Right cardiac atrium (tissue), 5 donors: ENCODE results near the gene UNC5C. TPM values are rescaled to one million over a fixed set of nuclear protein-coding genes. Genes with fewer than 3 reads are reported as not detected.

Source experiments
- ATAC-seq, 2 donors: fragments of 200-7000 bp; cut with Tn5 transposase; one replicate each; pipeline versions ENCODE4 v1.8.0 to v1.9.1; 2020; ENCODE audit warnings: moderate library complexity in 2 of 2, mild to moderate bottlenecking in 1 of 2
- DNase-seq, 3 donors: peaks; one replicate each; pipeline ENCODE4 v3.0.0-alpha.2; 2020
- H3K27ac ChIP-seq: one replicate; pipeline ENCODE4 v1.5.1; 2013; ENCODE audit warnings: mild to moderate bottlenecking, low read length, control low read depth, moderate library complexity
- H3K27me3 ChIP-seq: one replicate; pipeline ENCODE4 v1.6.1; 2013; ENCODE audit not compliant: control insufficient read depth, insufficient read depth
- H3K4me1 ChIP-seq: one replicate; pipeline ENCODE4 v1.6.1; 2013; ENCODE audit warnings: low read length; ENCODE audit not compliant: control insufficient read depth, insufficient read depth
- H3K4me3 ChIP-seq: one replicate; pipeline ENCODE4 v1.5.1; 2013; ENCODE audit warnings: low read length, control low read depth
- H3K9me3 ChIP-seq: one replicate; pipeline ENCODE4 v1.6.1; 2013; ENCODE audit warnings: low read length; ENCODE audit not compliant: control insufficient read depth
- WGBS: extraction: QIAGEN DNeasy Blood & Tissue Kit; methylation state at CpG from one replicate; pipeline ENCODE4 v1.1.7; 2013; 5-methylcytosine and 5-hydroxymethylcytosine counted together
- intact Hi-C, 4 donors: fragments of 100-400 bp; cut with DNase I; formaldehyde crosslinking; loops; one replicate each; pipeline versions ENCODE4 v1.11.0 to v1.14.0; 2022 to 2023
- polyA plus RNA-seq: library from polyadenylated mRNA; stranded (reverse); fragments of 200-250 nt; gene quantifications from one replicate; pipeline ENCODE4 v1.2.3, GENCODE V29; 2013
- total RNA-seq, 4 donors: library from RNA; stranded (reverse); fragmentation: NEBNext Ultra II Directional; extraction: Animal tissue kit (Norgen Biotek cat#: 25700); gene quantifications; one replicate each; pipeline ENCODE4 v1.2.1, GENCODE V29; 2021
- donor health status: healthy with polysubstance abuse.
- donor health status: DM: no; HTN: yes; CAD: no.
- donor health status: DM: no; HTN: no; CAD: no.
- donor health status: DM: no; HTN: yes; CAD: no; lungs with severe emphysema.
- donor health status: DM: yes; HTN: yes; CAD: no.

UNC5C gene
- total and polyA plus RNA-seq, 5 donors: 1.3 to 8.4 (median 5.8) TPM

DNA sequence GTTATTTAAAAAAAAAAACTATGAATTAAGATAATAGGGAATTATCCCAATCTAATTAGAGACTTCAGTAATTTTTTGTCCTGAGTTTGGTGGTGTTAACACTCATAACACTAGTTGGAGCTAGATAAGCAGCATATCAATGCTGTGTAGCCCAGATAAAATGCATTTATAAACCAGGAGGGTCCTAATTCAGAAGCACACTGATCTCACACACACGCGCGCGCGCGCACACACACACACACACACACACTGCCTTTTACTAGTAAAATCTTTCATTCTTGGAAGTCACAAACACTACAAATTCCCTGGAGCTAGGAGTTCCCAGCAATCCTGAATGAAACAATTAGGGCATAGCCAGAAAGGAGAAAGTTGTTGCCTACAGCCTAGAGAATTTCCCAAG is 3.2 kb downstream of the UNC5C start:
- 56% methylated on average over 6 of the region's 6 CpGs for WGBS
- Histone ChIP-seq H3K27me3 (no peaks in the 10 kb centered on the region), H3K9me3 (no peaks in the 10 kb centered on the region), H3K4me3 (no peak overlapping the region), H3K4me1 (no peaks in the 10 kb centered on the region), H3K27ac (no peak overlapping the region)
- ATAC-seq: no peak
- intact Hi-C loops: no loop called here
- peak in 2 of 3 donors; percentile 55 to 80 for DNase-seq

DNA sequence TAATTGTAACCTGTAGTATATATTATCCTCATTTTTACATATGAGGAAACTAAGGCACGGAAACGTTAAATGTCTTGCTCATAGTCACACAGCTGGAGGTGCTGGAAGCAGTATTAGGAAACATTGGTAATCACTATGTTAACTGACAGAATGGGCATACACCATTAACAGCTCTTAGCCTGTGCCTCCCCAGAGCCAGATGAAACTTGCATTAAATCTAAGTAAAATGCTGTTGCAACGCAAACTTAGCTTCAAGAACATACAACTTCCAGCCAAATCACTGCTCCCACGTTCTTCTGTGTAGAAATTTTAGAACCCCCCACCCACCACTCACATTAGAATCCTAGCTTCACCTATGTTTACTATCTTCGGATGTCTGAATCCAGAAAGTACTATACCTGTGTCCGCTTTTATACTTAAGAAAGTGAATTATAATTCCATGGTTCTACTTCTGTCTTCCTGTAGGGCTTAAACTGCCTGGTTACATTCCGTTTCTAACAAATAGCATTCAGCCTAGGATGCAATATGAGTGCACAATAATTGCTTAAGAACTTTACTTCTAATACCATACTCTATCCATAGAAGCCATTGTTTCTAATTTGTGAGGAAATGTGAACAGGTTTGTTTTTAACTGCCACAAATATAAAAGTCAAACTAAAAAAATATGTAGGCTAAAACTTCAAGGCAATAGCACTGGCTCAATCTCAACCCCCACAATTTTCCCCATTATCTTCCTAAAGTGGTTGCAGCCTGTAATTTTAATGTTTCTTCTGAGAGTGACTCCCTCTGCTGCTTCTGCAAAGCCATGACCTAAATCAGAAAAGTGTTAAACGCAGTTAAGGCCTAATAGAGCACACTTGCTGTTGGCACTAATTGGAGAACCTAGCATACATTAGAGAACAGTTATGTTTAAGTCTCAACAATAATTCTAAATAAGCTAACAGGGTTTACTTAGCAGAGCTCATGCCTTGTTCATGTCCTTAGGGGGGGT is 4.4 kb downstream of the UNC5C start:
- intact Hi-C loops: no loop called here
- 59% methylated on average over 8 of the region's 8 CpGs for WGBS
- no peaks in the 10 kb centered on the region for H3K27me3 ChIP-seq
- H3K4me1 ChIP-seq: no peaks in the 10 kb centered on the region
- peak overlapping the region; percentile 12 for H3K4me3 ChIP-seq
- H3K9me3 ChIP-seq: no peaks in the 10 kb centered on the region
- no peak overlapping the region for H3K27ac ChIP-seq
- no peak for DNase-seq
- ATAC-seq: no peak

DNA sequence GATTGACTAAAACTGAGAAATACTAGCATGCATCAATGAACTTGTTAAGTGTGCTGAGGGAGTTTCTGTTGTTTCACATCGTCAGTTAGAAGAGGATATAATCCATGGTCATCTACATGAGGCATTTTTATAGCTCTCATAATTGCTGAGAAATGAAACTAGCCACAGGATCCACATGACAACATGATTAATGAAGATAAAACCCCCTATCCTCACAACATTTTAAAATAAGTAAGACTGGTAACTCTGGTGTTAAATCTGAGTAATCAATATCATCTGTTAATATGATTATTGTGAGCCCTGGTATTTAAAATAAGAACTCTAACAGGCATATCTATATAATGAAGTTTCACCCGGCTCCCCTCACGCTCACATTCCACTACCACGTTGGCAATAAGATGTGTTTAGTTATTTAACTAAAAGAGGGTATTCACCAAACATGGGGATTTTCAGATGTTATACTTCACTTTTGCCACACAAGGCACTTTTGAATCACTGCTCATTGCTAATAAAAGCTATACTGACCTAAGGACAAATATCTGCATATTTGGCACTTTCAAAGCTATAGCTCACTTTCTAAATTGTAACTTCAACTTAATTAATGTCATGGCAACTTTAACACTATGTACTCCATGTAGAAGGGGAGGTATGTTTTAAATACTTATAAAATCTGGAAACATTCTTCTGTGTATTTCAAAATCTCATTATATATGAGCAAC is 6.7 kb downstream of the UNC5C start:
- no peaks in the 10 kb centered on the region for H3K9me3 ChIP-seq
- no peaks in the 10 kb centered on the region for H3K27me3 ChIP-seq
- no peak overlapping the region for H3K27ac ChIP-seq
- peak overlapping the region; percentile 49 for H3K4me3 ChIP-seq
- DNase-seq: no peak
- ATAC-seq: no peak
- 45% methylated on average over 4 of the region's 4 CpGs for WGBS
- no peaks in the 10 kb centered on the region for H3K4me1 ChIP-seq
- intact Hi-C loops: no loop called here

DNA sequence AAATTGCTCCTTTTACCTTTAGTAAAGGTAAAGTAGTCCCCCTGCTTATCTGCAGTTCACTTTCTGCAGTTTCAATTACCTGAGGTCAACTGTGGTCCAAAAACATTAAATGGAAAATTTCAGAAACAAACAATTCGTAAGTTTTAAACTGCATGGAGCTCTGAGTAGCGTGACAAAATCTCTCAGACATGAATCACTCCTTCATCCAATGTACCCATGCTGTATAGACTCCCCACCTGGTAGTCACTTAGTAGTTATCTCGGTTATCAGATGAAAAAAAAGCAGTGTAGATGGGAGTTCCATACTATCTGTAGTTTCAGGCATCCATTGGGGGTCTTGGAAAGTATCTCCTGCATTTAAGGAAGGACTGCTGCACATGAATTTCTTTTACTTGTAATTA is 7.7 kb downstream of the UNC5C start:
- Histone ChIP-seq H3K4me1 (no peaks in the 10 kb centered on the region), H3K27me3 (no peaks in the 10 kb centered on the region), H3K9me3 (no peaks in the 10 kb centered on the region), H3K4me3 (no peak overlapping the region), H3K27ac (no peak overlapping the region)
- no peak for ATAC-seq
- WGBS: 74% methylated on average over 3 of the region's 3 CpGs
- intact Hi-C loops: no loop called here
- no peak for DNase-seq

DNA sequence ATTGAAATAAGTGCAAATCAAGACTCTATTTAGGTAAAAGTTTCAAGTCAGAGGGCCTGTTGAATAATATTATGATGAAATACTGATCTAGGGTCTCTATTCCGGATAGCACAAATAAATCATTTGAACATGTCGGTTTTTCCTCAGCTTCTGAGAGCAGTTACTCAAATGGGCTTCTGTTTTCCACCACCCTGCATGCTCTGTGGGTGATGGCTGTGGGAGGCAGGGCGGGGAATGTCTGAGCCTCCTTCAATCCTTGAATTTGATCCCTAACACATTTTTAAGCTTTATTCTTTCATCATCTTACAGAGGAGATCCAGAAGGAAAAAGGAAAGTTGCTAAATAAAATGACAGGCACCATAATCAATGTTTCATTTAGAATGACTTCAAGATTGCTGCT is 8.5 kb downstream of the UNC5C start:
- Histone ChIP-seq H3K27ac (peak overlapping the region; percentile 78), H3K9me3 (no peaks in the 10 kb centered on the region), H3K4me1 (no peaks in the 10 kb centered on the region), H3K27me3 (no peaks in the 10 kb centered on the region), H3K4me3 (no peak overlapping the region)
- DNase-seq (peak in 2 of 3 donors; percentile 31 to 45), ATAC-seq (peak in 1 of 2 donors; percentile 69)
- intact Hi-C loops: no loop called here
- WGBS: 39% methylated on average over 3 of the region's 3 CpGs

DNA sequence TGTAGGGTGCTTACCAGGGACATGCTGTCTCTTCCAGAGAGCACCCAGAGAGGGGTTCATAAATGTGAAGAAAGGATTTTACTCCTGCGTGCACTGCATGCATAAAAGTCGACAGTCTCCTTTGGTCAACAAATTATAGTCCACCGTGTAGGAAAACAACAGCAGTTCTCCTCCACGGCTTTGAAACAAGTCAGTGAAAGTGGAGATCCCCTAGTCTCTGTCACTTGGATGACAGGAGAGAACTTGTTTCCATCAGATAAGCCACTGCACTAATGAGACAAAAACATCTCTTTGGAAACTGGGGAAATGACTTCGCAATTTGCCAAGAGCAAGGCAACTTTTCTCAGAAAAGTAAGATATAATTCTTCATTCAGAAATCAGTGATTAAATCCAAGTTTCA is 9.7 kb downstream of the UNC5C start:
- ATAC-seq (no peak), DNase-seq (no peak)
- WGBS: 54% methylated on average over 5 of the region's 5 CpGs
- Histone ChIP-seq H3K27ac (peak overlapping the region; percentile 72), H3K4me1 (no peaks in the 10 kb centered on the region), H3K4me3 (no peak overlapping the region), H3K9me3 (no peaks in the 10 kb centered on the region), H3K27me3 (no peaks in the 10 kb centered on the region)
- intact Hi-C loops: no loop called here

DNA sequence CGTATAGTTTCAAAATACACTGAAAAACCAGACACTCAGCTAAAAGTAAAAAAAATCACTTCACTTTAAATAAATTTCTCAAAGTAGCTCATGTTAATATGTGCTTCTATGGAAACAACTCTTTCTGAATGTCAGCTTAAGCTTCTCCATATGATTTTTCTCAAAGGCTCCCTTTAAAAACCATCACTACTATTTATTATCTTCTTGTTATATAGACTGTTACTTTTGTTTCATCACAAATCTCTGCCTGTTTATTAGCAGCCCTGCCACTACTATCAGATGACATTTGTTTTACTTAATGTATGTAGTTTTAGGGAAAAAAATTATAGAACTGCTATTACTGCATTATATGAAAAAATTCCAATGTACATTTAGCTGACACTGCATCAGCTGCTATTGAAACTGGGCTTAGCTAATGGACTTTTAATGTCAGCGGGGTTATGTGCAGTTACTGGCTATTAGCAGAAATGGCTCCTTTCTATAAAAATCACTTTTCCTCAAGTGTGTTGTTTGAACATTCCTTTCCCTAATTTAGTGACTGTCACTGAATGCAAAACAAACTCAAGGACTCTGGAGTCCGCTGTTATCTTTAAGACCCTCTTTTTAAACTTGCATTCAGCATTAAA is 10.8 kb downstream of the UNC5C start:
- Histone ChIP-seq H3K4me1 (no peaks in the 10 kb centered on the region), H3K4me3 (peak overlapping the region; percentile 36), H3K9me3 (no peaks in the 10 kb centered on the region), H3K27me3 (no peaks in the 10 kb centered on the region), H3K27ac (no peak overlapping the region)
- WGBS: 67% methylated on average over 3 of the region's 3 CpGs
- ATAC-seq (no peak), DNase-seq (no peak)
- intact Hi-C loops: no loop called here

DNA sequence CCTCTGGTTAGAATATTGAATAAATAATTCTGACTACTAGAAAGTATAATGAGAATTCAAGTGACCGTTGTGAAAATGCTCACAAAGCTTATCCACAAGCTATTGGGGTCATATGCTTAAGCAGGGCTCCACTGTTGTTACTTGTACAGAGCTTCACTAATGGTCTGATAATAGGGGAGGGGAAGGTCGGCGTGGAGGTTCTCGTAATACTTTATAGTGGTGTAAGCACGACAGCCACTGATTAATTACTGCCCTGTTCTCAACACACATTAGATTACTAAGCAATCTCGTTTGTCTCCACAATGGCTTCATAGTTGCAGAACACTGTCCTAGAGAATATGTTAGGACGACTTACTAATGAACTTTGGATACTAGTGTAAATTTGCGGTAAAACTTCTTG is 11.6 kb downstream of the UNC5C start:
- Histone ChIP-seq H3K27ac (peak overlapping the region; percentile 75), H3K27me3 (no peaks in the 10 kb centered on the region), H3K4me3 (peak overlapping the region; percentile 36), H3K4me1 (no peaks in the 10 kb centered on the region), H3K9me3 (no peaks in the 10 kb centered on the region)
- 46% methylated on average over 8 of the region's 8 CpGs for WGBS
- DNase-seq (no peak), ATAC-seq (peak; percentile 22 to 39)
- intact Hi-C loops: no loop called here

DNA sequence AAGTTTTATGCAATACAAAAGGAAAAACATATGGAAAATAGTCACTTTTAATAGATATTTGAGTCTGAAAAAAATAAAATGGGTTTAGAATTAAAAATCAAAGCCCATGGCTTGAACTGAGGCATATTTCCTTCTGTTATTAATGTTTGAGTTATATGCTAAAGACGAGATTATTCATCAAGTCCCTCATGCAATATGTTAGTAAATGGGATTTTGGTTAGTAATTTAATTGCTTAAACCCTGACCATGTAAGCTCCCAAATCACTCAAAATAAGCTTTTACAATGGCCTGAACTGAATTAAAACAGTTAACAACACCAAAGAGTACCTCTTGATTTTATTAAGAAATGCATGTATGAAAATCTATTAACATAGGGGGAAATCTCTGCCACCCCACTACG is 12.1 kb downstream of the UNC5C start:
- H3K4me3 ChIP-seq: peak overlapping the region; percentile 36
- no peaks in the 10 kb centered on the region for H3K27me3 ChIP-seq
- intact Hi-C loops: no loop called here
- H3K27ac ChIP-seq: no peak overlapping the region
- H3K9me3 ChIP-seq: no peaks in the 10 kb centered on the region
- ATAC-seq (no peak), DNase-seq (no peak)
- no peaks in the 10 kb centered on the region for H3K4me1 ChIP-seq
- WGBS: 58% methylated on average over 2 of the region's 2 CpGs

DNA sequence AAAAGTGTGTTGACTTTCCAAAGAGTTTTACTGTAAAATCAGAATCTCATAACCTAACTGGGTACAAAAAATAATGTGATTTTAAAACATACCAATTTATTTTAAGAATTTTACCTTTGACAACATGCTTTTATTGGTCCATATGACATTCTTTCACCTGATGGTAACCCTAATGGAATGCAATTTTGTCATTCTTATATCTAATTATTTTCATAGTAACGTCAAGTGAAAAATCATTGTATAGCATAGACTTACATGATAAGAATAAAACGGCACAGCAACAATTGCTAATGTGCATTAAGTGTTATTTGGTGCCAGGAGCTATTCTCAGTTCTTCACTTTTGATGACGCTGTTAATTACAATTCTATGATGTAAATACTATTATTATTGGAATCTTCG is 13.6 kb downstream of the UNC5C start:
- intact Hi-C loops: no loop called here
- 41% methylated on average over 4 of the region's 4 CpGs for WGBS
- no peaks in the 10 kb centered on the region for H3K27me3 ChIP-seq
- H3K9me3 ChIP-seq: no peaks in the 10 kb centered on the region
- ATAC-seq (no peak), DNase-seq (no peak)
- no peaks in the 10 kb centered on the region for H3K4me1 ChIP-seq
- no peak overlapping the region for H3K27ac ChIP-seq
- no peak overlapping the region for H3K4me3 ChIP-seq

DNA sequence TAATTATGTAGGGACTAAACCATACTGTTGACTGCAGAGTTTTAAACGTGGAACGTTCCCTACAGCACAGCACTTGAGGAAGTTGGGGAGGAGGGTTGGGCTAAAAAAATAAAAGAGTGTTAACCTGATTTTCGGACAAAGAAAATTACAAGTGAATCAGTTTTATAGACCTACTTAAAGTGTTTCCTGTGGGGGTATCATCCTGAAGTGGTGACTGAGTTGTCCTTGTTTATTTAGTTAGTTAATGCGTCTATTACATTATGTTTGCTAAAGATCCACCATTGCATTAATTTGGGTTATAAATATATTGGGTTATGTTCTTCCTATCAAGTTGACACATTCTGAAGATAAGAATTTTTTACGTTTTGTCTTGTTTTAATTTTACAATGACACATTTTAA is 14.7 kb downstream of the UNC5C start:
- 48% methylated on average over 5 of the region's 5 CpGs for WGBS

More for the DNA sequence above, 14.7 kb downstream of the UNC5C start:
- intact Hi-C loops: no loop called here
- Histone ChIP-seq H3K27ac (no peak overlapping the region), H3K4me1 (peaks cover 3% of the 10 kb centered on the region), H3K4me3 (no peak overlapping the region), H3K9me3 (no peaks in the 10 kb centered on the region), H3K27me3 (no peaks in the 10 kb centered on the region)
- ATAC-seq (no peak), DNase-seq (no peak)
